ENCODE results near the gene ITGBL1.

GRCh38 chr13:101512650-101513049, 60.2 kb downstream of the ITGBL1 start:
- TF ChIP-seq CTCF (IDR thresholded peaks at IDR 0.05) = no peak
- TF ChIP-seq POLR2A (IDR thresholded peaks at IDR 0.05) = no peak
